Ectodermal cell (in vitro differentiated cells): ENCODE data around the gene A3GALT2.

ENCODE experiments used
- H3K27ac ChIP-seq: 2 replicates; pipeline ENCODE4 v1.7.0; 2013; ENCODE audit warnings: mild to moderate bottlenecking, low read depth, low read length; ENCODE audit not compliant: insufficient read depth, poor library complexity, severe bottlenecking
- H3K27me3 ChIP-seq: 2 replicates; pipeline ENCODE4 v1.7.0; 2013; ENCODE audit warnings: mild to moderate bottlenecking, low read length; ENCODE audit not compliant: insufficient read depth, control insufficient read depth, poor library complexity, severe bottlenecking
- H3K36me3 ChIP-seq: one replicate; pipeline ENCODE4 v1.7.0; 2013; ENCODE audit warnings: low read length; ENCODE audit not compliant: control insufficient read depth, insufficient read depth
- H3K4me1 ChIP-seq: one replicate; pipeline ENCODE4 v1.7.0; 2013; ENCODE audit warnings: low read length; ENCODE audit not compliant: control insufficient read depth, insufficient read depth
- H3K4me3 ChIP-seq: 2 replicates; pipeline ENCODE4 v1.7.0; 2013; ENCODE audit warnings: low read depth, low read length, control low read depth; ENCODE audit not compliant: insufficient read depth
- H3K9me3 ChIP-seq: 2 replicates; pipeline ENCODE4 v1.7.0; 2013; ENCODE audit warnings: mild to moderate bottlenecking, low read length, moderate library complexity; ENCODE audit not compliant: control insufficient read depth
- WGBS, 2 experiments: methylation state at CpG; one replicate each; pipeline ENCODE4 v1.1.7; 2013; ENCODE audit warnings: missing lambda C conversion rate in 2 of 2; 5-methylcytosine and 5-hydroxymethylcytosine counted together

A3GALT2 gene

GRCh38 chr1:33257207-33257771 is 63.6 kb downstream of the A3GALT2 start:
- Histone ChIP-seq H3K4me1 (peaks cover 19% of the 10 kb centered on the region), H3K27ac (peak overlapping the region; percentile 26)
- 3 to 4% methylated on average over 17 to 18 of the region's 18 CpGs for WGBS, 2 experiments

More at GRCh38 chr1:33257207-33257771, 63.6 kb downstream of the A3GALT2 start:
- Histone ChIP-seq H3K4me3 (peak overlapping the region; percentile 85), H3K36me3 (no peaks in the 10 kb centered on the region), H3K27me3 (no peaks in the 10 kb centered on the region), H3K9me3 (no peaks in the 10 kb centered on the region)
